Left hindlimb (tissue), 1 donor: ENCODE measurements around the gene PGM2.
"Not testable (repeated sequence)": the region's sequence is repeated elsewhere in the genome, so short reads cannot be mapped to it uniquely, and the experiment has no call there.

Experiments
- DNase-seq: peaks from one replicate; pipeline ENCODE4 v3.0.0-alpha.2; 2018

The PGM2 gene

GRCh38 chr4:37826295-37827029 is at the start of gene PGM2:
PGM2 (plus strand) TSS chr4:37826686; CDS start chr4:37826733, 47 bp downstream.
- peak; percentile 93 for DNase-seq

DNA sequence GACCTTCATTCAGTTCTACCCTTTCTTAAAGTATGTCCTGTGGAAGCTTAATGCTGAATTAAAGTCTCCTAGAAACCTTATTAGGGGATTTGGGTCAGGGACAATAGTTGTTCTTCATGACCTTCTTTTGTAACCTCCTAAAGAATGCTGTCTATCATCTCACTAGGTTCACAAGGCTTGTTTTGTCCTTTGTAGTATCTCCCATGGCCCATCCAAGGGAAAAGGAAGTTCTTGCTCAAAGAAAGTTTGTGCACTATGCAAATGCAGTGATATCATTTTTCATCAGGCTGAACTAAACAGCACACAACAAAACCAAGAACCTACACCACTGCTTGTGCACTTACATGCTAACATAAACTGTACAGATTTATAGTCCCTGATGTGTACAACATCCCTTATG is 46.6 kb upstream of the PGM2 start:
- DNase-seq, result no peak

- no peak for DNase-seq
These were observed 45.9 kb upstream of the PGM2 start for GRCh38 chr4:37780444-37781130.

GRCh38 chr4:37781131-37781455 is 45.4 kb upstream of the PGM2 start:
- no peak for DNase-seq

DNA sequence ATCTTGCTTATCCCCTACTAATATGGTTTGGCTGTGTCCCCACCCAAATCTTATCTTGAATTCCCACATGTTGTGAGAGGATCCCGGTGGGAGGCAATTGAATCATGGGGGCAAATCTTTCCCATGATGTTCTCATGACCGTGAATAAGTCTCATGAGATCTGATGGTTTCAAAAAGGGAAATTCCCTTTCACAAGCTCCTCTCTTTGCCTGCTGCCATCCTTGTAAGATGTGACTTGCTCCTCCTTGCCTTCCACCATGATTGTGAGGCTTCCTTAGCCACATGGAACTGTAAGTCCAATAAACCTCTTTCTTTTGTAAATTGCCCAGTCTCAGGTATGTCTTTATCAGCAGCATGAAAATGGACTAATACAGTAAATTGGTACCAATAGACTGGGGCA is 40.2 kb upstream of the PGM2 start:
- not testable (repeated sequence) for DNase-seq

DNA sequence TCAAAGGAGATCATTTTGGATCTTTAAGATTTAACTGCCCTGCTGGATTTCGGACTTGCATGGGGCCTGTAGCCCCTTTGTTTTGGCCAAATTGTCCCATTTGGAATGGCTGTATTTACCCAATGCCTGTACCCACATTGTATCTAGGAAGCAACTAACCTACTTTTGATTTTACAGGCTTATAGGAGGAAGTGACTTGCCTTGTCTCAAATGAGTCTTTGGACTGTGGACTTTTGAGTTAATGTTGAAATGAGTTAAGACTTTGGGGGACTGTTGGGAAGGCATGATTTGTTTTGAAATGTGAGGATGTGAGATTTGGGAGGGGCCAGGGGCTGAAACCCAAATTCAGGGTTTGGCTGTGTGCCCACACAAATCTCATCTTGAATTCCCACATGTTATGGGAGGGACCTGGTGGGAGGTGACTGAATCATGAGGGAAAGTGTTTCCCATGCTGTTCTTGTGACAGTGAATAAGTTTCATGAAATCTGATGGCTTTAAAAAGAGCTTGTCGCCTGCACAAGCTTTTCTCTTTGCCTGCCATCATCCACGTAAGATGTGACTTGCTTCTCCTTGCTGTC is 38.5 kb upstream of the PGM2 start:
- DNase-seq, result not testable (repeated sequence)

- no peak for DNase-seq
These were observed 37.7 kb upstream of the PGM2 start for GRCh38 chr4:37788819-37789218.

GRCh38 chr4:37792241-37792640 is 34.2 kb upstream of the PGM2 start:
- DNase-seq, result no peak

GRCh38 chr4:37793562-37793961 is 32.9 kb upstream of the PGM2 start:
- DNase-seq, result no peak

- DNase-seq, result no peak
These were observed 32.4 kb upstream of the PGM2 start for GRCh38 chr4:37794056-37794455.

DNA sequence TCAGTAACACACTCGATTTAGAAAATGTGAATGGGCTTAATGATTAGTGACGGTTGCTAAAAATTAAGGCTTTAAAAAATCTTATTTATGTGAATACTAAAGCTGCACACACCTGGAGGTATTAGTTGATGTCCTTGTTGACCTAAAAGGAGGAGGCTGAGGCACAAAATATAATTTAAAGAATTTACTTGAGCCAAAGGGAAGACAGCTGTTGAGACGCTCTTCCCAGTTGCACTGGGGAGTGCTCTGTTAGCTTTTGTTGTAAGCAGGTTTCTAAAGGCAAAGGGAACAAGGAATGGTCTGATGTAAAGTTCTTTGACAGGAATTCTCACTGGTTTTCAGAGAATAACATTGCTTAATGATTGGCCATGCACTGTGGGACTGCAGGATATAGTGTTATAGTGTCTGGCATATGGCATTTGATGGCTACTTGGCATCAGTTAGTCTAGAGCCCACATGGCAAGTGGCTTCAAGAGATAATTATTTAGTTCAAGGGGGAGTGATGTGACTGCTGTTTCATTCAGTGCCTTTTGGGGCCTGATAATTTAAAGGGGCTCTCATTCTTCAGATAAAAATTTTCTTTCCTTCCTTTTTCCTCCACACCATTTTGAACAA is 30.8 kb upstream of the PGM2 start:
- DNase-seq, result no peak

DNA sequence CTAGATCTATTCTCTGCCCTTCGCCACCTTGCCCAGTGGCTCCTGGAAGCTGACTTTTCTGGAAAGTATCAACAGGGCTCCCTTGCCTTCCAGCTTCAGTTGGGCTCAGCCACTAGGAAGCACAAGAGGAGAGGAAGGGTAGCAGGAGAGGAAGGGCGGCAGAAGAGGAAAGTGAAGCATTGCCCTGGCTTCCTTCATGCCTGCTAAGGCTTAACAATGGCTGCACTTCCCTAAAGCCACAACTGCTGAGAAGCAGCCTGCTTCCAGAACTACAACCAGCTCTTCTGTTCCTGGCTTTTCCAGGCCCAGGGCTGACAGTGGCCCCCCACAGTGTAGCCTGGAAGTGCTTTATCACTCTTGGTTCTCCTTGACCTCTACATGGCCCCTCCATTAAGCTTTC is 29.1 kb upstream of the PGM2 start:
- no peak for DNase-seq

GRCh38 chr4:37797923-37798322 is 28.6 kb upstream of the PGM2 start:
- no peak for DNase-seq

DNA sequence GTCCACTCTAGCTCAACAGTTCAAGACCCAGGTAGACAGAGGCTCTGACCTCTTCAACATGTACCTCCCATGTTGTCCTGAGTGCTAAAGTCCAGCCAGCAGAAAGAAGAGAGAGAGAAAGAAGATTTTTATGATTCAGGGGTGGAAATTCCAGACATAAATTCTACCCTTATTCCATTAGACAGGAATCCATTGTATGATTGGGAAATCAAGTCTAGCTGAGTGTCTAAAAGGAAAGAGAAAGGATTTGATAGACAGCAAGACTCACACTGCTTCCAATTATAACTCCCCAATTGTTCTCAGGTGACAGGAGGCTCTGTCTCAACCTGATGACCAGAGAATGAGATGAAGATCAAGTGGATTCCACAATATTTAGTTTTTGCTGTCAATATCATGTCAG is 27.9 kb upstream of the PGM2 start:
- no peak for DNase-seq

GRCh38 chr4:37799941-37800554 is 26.4 kb upstream of the PGM2 start:
- DNase-seq, result no peak

DNA sequence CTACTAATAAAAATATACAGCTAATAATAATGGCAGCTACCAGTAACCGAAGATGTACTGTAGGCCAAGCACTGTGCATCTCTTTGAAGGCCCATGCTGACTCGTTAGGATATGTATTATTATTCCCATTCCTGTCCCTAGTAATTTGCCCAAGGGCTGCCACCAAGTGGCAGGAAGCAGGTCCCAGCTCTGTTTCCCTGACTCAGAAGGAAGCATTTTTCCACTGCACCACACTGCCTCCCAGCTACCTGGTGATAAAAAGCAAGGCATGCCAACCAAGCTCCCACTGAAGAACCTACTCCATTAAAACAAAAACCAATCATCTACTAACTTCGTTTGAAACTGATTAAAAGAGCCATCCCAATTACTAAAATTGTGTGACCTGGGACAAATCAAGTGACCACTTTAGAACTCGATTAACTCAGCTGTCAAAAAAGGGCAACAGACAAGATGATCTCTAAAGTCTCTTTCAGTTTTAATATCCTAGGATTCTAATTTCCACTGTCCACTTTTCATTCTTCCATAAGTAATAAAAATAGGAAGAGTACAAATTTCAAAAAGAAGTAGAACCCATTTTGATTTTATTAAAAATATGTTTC is 24.3 kb upstream of the PGM2 start:
- DNase-seq, result peak; percentile 53

- DNase-seq, result no peak
These were observed 23.0 kb upstream of the PGM2 start for GRCh38 chr4:37803348-37803973.

DNA sequence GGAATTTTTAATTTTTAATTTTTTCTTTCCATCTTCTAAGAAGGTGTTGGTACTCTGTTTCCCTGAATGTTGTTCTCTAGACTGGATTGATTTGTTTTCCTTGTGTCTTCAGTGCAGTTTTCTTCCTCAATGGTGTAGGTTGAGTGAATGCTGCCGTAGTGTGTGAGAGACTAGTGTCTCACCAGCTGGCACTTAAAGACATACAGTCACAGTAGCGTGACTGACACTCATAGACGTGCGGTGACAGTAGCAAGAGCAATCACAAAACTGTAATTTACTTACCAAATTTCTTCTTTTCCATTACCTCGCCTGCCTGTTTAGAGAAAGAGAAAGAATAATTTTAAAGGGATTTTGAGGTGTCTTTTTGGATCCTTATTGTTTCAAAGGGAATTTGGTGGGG is 21.4 kb upstream of the PGM2 start:
- no peak for DNase-seq

DNA sequence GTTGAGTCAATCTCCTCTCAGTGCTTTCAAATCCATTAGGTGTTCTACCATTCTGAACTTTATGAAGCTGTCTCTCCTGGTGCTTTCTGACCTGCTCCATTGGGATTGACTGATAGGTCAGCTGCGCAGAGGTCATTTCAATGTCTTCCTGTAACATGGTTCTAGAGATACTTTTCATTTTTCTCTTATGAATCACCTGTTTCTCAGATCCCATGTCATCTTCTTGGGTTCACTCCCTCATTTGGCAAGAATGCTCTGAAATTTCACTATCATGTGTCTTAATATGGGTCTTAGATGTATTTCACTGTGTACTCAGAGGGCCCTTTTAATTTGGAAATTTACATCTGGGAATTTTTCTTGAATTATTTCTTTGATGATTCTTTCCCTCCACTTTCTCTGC is 13.8 kb upstream of the PGM2 start:
- DNase-seq, result no peak

DNA sequence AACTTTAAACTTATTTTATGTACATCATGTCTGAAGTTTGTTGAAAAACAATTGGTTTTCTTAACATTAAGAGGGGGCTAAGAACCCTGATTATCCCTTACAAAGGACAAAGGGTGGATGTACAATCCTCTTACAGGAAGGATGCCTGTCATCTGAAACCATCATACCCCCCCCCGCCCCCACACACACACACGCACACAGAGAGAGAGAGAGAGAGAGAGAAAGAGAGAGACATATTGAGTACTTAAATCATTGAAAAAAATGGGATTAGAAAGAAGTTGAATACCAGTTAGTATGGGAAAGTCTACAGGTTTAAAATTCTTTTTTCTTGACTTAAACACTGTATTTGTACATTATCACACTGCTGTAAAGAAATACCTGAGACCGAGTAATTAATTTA is 10.9 kb upstream of the PGM2 start:
- DNase-seq, result no peak

GRCh38 chr4:37816006-37816405 is 10.5 kb upstream of the PGM2 start:
- no peak for DNase-seq

DNA sequence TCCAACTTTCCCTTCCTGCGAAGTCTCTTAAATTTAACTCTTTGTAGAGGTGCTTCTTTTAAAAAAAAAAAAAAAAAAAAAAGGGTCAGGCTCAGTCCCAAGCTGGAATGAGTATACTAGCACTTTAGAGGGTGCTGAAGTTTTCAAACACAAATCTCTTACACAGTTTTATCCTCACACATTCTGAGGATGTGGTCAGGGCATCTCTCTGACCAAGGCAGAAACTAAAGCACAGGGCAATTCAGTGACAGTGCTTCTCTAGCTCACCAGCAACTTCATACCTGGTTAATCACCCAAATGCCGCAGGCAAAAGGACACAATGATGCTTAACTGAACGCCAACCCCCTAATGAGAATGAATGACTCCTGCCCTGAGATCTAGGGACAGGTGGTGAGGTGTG is 9.8 kb upstream of the PGM2 start:
- DNase-seq, result no peak

GRCh38 chr4:37818752-37819151 is 7.7 kb upstream of the PGM2 start:
- no peak for DNase-seq
